Stimulated activated CD4-positive, alpha-beta T cell treated with anti-CD3 and anti-CD28 coated beads, Interleukin-12 subunit alpha, Interleukin-12 subunit beta, amount 100 ng/mL, for 24 hours (primary cell): Measurements from ENCODE around the gene PTBP3.
"Not testable (repeated sequence)": the region's sequence is repeated elsewhere in the genome, so short reads cannot be mapped to it uniquely, and the experiment has no call there.

Experiments
- DNase-seq, 2 experiments: peaks; one replicate each; pipeline ENCODE4 v3.0.0-alpha.2; 2020; ENCODE audit warnings: low read depth in 2 of 2

Gene PTBP3

DNA sequence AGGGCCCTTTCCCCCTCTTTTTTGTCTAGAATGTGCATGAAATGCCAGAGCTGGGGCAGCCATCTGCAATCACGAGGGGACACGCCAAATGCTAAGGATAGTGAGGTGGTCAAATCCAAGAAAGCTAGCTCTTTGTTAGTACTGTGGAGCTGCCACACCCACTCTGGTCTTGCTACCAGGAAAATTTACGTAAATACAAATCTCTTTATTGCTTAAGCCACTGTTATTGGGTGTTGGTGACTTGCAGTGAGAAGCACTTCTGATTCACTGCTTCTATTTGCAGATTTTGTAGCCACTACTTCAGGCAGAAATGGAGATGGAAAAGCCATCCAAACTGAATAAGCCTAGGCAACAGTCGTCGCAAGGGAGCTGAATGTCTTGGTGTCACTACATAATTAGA, 132.7 kb downstream of the PTBP3 start:
- no peak for DNase-seq

DNA sequence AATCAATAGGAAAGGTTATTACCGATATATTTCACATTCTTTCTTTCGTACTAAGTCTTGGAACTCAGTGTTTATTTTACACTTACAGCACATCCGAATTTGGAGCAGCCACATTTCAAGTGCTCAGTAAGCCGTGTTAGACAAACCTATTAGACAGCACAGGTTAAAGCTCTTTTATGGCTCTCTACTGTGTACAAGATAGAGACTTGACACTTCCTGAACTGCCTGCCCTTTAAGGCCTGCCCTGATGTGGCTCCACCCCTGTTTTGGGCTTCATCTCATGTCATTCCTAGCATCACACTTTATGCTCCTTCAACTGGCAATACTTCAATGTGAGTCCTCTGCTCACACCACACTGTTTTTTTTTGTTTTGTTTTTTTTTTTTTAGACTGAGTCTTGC, 134.8 kb downstream of the PTBP3 start:
- DNase-seq, result no peak

DNA sequence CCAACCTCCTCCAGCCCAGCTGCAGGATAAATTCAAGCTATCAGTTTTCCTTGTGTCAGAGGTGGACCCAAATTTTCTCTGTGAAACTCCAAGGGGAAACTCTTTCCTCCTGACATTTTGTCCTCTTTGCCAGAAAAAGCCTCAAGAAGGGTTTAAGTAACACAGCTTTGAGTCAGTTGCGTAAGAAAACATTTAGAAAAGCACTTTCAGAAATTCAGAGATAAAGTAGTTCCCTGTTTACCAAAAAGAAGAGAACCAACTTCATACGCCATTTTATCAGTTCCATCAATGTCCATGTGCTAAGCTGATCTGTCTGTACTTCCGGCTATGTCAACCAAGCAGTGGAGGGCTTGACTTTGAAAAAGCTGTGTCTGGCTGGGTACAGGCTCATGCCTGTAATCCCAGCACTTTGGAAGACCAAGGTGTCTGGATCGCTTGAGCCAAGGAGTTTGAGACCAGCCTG, 138.4 kb downstream of the PTBP3 start:
- no peak for DNase-seq

DNA sequence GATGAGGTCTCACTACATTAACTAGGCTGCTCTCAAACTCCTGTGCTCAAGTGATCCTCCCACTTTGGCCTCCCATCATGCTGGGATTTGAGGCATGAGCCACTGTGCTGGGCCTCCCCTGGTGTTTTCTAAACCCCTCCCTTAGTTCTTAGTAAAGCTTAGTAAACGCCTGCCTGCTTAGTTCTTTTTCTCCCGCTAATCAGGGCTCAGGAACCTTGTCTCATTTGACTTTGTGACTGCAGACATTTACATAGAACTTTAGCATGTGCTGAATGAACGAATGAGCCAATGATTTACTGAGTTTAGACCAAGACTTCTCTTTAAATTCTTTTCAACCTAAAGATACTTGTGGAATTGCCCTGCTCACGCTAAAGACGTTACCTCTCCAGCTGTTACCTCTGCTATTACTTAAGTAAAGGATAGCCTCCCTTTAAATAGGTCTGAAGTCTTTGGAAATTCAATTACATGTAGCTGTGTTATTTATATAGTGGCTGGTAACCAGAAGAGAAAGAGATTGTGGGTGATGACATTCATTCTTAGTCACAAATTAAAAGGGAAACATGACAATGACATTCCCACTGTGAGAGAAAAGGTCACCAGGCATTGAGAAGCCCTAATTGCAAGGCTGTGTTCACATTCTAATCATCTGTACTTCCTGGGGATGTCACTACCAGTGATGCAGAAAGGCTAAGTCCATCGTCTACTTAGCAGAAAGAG, 139.7 kb downstream of the PTBP3 start:
- DNase-seq, result no peak

DNA sequence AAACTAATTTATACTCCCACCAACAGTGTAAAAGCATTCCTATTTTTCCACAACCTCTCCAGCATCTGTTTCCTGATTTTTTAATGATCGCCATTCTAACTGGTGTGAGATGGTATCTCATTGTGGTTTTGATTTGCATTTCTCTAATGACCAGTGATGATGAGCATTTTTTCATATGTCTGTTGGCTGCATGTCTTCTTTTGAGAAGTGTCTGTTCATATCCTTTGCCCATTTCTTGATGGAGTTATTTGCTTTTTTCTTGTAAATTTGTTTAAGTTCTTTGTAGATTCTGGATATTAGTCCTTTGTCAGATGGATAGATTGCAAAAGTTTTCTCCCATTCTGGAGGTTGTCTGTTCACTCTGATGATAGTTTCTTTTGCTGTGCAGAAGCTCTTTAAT, 143.1 kb downstream of the PTBP3 start:
- not testable (repeated sequence) for DNase-seq

DNA sequence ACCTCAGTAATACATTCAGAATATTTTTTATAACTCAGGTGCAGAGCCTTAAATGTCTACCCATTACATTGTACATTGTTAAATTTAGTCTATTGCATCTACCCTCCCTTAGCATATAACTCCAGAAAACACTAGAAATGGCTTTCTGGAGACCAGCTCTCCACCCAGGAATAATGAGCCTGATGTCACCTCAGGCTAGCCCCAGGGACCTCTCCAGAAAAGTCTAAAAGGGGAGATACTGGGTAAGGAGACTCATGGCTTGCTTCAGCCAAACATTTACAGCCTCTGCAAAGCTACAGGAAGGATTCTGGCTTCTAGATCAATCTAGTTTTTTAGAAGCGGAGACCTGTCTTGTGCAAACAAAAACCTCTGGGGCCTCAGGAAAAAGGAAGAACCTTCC, 144.5 kb downstream of the PTBP3 start:
- DNase-seq, result no peak

DNA sequence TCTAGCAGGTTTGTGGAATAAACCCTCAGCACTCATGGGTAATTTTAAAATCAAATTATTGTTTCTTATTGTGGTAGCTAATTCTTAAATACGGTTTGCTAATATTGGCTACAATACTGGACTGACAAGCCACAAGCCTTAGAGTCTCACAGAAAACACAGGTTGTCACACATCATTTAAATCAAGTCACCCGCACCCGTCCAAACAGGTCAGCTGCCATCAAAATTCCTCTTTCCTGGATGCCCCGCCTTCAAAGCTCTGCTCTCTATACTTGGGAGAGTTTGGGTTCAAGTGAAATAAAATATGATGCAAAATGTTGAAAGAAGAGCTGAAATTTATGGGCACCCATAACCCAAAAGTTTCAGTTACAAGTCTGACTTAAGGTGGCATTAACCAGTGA, 146.0 kb downstream of the PTBP3 start:
- no peak for DNase-seq

DNA sequence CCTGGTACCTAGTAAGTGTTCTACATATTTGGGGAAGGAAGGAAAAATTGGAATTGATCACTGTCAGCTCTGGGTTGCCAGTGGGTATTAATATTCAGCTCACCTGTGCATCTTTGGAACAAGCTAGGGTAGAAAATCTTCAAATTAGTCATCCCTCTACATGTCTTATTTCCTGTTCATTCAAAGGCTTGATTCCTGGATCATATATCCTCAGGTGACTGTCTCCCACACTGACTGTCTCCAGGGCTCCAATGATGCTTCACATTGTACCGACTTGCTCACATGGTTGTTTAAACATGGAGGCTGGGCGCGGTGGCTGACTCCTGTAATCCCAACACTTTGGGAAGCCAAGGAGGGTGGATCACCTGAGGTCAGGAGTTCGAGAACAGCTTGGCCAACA, 146.7 kb downstream of the PTBP3 start:
- DNase-seq, result no peak

DNA sequence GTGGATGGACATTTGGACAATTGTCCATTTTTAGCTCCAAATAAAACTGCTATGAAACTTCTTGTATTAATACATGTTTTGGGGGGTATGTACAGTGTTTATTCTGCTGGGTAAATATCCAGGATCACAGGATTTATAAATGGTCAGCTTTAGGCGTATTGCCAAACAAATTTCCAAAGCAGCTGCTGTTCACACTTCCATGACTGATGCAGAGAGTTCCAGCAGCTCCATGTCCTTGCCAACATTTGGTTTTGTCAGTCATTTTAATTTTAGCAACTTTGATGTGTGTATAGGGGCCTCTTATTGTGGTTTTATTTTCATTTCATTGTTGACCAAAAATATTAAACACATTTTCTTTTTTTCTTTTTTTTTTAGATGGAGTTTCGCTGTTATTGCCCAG, 148.5 kb downstream of the PTBP3 start:
- no peak for DNase-seq

DNA sequence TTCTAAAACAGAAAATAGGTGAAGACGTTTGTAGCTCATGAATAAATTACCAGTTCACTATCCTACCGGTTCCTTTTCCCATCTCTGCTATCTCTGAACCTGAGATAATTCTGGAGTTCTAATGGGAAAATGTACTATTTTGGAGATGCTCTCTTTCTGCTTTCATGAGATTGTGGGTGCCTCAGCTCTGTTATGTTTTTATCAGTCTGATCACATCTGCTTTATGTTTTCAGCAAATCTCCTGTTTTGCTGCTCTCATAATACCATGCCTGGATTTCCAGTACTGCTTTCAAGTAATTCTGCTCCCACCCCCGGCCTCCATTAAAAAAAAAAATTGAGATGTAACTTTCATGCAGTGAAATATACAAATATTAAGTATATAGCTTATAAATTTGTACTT, 149.2 kb downstream of the PTBP3 start:
- no peak for DNase-seq

DNA sequence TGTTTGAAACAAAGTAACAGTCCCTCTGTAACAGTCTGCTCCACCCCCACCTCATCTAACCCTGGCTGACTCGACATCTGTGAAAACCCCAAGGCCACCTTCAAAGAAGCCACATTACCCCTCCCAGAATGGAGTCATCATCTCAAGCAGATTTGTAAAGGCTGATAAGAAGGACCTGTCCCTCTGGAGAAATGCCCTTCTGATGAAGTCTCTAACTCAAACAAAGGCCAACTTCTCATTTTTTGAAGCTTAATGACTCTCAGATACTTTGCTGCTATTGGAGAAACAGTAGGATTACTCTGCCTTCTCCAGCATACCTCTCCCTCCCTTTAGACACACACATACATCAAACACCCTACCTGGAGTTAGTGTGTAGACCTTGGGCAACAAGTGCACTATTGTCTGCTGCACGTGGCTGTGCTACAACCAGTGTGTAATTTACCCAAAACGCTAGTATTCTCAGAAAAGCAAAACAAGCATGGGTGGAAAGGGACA, 153.0 kb downstream of the PTBP3 start:
- no peak for DNase-seq

DNA sequence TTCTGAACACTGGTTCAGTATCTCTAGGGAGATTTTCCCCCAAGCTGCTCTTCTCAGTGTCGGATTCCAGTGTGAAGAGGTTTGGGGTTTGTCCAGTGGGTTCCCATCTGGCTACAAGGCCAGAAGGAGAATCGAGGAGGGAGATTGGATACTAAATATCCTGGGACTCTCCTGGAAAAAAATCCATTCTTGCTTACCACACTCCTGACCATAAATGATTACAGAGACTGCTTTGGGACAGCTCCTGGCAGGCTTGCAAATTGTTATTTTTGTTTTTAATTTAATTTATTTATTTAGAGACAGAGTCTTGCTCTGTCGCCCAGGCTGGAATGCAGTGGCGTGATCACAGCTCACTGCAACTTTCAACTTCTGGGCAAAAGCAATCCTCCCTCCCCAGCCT, 153.6 kb downstream of the PTBP3 start:
- DNase-seq, result no peak

DNA sequence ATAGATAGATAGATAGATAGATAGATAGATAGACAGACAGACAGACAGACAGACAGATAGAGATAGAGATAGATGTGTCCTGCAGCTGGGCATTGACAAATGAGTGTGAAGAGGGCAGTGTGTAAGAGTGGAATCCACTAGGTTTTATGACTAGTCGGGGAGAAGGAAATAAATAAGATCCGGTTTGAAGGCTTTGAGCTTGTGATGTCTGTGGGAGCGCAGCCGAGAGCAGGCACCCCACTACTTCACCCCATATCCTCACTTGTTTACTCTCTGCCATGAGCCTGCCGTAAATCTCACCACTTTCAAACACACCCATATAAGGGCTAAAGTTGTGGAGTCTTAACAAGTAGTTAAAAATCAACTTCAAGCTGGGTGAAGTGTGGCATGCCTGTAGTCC, 156.9 kb downstream of the PTBP3 start:
- DNase-seq, result no peak

DNA sequence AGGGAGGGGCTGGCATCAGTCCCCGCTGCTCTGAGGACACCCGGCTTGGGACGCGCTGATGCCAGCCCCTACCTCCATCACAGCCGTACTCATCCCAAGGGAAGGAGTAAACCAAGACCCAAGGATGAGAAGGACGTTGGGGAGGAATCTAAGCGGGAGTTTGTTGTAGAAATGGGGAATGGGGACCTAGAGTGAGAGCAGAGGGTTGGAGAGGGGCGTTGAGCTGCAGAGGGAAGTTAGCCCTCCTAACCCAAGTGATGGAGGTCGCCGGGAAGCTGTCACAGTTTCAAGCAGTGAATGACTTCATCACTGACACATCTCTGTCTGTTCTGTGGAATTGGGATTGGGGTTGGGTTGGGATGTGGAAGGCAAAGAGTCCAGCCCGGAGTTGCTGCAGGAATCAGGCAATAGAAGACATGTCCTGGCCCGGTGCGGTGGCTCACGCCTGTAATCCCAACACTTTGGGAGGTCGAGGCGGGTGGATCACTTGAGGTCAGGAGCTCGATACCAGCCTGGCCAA, 157.6 kb downstream of the PTBP3 start:
- no peak for DNase-seq

DNA sequence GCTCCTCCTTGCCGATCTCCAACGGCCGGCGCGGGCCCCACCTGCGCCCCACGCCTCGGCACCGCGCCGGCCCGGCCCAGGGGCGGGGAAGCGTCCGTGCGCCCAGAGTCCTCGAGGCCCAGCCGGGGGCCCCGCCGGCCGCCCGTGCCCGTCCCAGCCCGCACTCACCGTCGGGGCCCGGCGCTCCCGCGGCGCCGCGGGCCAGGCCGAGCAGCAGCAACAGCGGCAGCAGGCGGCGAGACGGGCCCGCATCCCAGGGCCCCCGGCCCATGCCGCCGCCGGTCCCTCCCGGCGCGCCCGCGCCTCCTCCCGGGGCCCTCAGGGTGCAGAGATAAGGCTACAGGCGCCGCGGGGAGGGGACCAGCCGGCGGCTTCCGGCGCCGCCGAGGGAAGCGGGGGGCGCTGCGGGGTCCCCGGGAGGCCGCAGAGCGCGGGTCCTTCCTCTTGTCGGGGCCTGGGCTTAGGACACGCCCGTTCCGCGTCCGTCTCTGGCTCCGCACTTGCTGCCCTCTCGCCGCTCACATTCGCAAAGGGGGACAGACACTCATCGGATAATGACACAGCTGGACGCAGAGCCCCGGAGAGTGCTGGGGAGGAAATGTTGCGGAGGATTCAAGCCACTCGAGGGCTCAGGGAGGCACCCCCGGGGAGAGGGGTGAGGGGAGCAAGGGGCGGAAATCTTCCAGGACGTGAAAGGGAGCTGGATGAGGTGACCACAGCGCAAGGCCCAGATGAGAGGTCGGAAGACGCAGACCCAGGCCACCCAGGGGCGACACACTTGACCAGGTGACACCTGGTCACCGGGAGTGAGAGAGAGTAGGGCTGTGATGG, 158.2 kb downstream of the PTBP3 start, which contains the start of gene SUSD1:
Gene SUSD1 (minus strand): TSS at position 333 of the 831 bp plus-strand sequence. CDS start 62 bp downstream, at position 271.
- DNase-seq, result no peak

DNA sequence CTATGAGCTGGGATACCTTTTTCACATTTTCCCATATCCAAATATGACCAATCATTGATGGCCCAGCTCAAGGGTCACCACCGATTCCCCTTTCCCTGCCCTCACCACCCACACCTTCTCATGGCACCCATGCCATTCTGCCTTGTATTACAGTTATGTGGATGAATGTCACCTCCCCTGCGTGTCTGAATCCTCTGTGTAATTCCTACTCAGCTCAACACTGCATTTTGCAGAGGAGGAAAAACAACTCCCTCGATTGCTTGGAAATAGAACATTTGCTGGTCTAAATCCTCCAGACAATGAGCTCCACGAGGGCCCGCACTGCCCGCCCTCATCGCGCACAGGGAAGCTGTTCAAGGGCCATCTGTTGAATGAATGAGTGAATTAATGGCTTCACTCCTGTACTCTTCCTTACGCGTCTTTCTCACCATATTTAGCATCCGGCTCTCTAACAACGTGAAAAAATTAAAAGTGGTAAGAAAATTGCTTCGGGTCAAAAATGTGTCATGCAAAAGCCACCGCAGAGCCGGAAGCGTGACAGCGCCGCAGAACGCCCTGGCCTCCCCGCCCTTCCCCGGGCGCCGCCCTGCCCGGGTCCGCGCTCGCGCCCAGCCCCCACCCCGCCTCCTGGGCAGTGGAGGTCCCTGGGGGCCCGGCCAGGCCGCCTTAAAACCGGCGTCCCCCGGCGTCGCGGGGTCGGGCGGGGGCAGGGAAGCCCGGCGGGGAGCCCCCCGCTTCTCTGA, 159.0 kb downstream of the PTBP3 start:
- peak; percentile 33 to 66 for DNase-seq

DNA sequence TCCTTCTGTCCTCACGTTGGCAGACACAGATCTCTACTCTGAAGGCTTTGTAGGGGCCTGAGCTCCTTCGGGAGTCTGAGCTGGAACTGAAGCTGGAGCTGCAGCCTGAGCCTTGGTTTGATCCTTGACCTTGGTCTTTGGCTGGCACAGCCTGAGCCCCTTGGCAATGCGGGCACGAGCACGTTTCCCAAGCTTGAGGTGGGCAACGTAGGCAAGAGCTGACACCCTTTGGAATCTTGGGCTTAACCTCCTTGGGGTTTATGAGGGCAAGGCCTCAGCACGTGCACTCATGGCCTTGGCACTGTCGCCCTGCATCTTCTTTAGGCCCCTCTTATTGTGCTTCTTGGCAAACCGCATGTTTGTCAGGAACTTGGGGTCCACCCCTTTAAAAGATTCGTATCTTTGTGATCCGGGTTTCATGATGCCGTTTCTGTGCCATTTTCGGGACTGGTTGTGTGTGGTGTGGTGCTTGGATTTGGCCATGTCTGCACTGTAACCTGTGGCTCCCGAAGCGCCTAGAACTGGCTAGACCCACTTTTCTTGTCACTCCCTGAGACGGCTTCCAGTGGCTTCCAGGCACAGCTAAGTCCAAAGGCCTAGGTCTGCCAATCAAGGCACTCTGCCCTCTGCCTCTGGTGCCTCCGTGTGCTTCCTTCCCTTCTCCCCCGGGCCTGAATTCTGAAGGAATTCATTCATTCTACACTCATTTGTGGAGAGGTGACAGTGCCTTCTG, 159.8 kb downstream of the PTBP3 start:
- no peak for DNase-seq

DNA sequence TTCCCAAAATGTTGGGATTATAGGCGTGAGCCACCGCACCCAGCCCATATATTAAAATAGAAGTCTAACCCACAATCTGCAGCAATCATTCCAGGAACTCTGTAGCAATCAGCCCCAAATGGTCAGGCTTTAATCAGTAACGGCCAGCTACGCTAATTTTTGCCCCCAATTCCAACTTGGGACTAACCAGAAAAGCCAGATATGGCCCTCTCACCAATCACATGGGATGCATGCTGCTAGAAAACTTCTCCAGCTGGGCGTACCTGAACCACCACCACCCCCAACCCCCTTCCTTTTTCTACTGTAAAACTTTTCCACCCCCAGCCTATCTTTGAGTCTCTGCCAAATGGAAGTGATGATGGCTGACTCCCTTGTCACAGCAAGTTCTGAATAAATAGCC, 162.5 kb downstream of the PTBP3 start:
- DNase-seq, result no peak

DNA sequence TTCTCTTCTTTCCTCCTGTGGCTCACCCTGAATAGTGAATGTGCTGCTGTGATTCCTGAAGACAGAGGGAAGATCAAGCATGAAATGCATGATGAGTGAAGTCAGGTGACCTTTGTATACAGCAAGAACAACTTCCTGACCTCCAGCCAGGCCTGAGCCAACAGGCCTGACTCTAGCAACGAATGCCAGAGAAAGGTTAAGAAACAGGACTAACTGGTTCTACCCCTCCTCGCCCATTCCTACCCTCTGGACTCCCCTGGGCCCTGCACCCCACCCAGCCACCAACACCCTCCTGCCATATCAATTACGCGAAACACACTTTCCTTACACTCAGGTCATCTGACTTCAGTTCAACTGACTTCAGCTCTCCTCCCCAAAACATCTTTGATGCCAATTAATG, 163.2 kb downstream of the PTBP3 start:
- no peak for DNase-seq

DNA sequence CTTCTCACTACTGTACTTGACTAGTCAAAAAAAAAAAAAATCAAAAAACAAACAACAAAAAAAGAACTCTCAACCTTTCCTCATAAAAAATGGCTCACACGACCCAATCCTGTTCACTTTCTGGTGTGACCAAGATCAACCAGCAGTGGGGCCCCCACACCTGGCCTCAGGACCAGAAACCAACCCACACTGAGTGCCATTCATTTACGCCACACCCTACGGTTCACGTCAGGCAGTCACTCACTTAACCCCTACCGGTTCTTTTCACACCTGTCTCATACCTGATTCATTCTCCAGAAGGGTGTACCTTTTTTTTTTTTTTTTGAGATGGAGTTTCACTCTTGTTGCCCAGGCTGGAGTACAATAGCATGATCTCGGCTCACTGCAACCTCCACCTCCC, 164.1 kb downstream of the PTBP3 start:
- no peak for DNase-seq

DNA sequence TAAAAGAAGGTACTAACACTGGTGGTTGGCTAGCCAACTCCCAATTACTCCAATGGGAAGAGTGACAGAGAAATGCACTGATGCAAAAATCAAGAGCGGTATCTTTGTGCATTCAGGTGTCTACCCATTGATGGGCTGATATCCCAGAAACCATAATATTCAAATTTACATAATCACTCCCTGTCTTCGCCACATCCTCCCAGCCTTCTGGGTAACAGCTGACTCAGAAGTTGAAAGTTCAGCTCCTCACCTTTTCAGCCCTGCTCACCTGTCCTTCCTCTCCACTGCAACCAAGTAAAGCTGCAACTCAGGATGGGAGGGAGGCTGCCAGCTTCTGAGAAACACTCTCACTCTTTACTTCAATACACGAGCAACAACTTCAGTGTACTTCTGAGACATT, 165.2 kb downstream of the PTBP3 start:
- no peak for DNase-seq
